Measurements from ENCODE around the gene CALML5. TPM values are rescaled to one million over a fixed set of nuclear protein-coding genes. Genes with fewer than 3 reads are reported as not detected.
"Not testable (repeated sequence)": the region's sequence is repeated elsewhere in the genome, so short reads cannot be mapped to it uniquely, and the experiment has no call there.

Gene CALML5
- total RNA-seq, 2 experiments from 2014 or later, result not detected

DNA sequence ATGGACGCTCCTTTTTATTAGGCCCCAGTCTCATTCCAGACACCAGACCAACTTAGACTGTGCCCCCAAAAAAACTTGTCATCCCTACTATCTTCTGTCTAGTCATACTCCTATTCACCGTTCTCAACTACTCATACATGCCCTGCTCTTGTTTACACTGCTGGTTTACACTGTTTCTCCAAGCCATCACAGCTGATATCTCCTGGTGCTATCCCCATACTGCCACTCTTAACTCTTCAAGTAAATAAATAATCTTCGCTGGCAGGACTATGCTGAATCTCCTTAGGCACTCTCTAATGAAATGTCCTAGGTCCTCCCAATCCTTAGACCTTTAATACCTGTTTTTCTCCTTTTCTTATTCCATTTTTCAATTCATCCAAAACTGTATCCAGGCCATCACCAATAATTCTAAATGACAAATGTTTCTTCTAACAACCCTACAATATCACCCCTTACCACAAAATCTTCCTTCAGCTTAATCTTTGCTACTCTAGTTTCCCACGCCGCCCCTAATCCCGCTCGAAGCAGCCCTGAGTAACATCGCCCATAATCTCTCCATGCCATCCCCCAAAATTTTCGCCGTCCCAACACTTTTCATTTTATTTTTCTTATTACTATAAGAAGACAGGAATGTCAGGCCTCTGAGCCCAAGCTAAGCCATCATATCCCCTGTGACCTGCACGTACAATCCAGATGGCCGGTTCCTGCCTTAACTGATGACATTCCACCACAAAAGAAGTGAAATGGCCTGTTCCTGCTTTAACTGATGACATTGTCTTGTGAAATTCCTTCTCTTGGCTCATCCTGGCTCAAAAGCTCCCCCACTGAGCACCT lies 23.2 kb downstream of the CALML5 start:
- H3K36me3 Mint-ChIP-seq (ENCODE audit: low read depth), result not testable (repeated sequence)

DNA sequence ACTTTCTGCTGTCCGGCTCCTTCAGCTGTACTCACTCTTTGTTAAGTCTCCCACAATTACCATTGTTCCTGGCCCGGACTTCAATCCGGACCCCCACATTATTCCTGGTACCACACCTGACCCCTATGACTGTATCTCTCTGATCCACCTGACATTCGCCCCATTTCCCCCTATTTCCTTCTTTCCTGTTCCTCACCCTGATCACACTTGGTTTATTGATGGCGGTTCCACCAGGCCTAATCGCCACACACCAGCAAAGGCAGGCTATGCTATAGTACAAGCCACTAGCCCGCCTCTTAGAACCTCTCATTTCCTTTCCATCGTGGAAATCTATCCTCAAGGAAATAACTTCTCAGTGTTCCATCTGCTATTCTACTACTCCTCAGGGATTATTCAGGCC lies 24.3 kb downstream of the CALML5 start:
- CTCF ChIA-PET, result interaction anchor here (0.9 kb wide), 1 partner anchor 14 kb away, joined by 3 read pairs; no protein-coding TSS in a partner anchor
- not testable (repeated sequence) for H3K9me3 Mint-ChIP-seq, H3K4me1 Mint-ChIP-seq

More for the DNA sequence above, 23.2 kb downstream of the CALML5 start:
- H3K4me3 Mint-ChIP-seq, POLR2A ChIA-PET, H3K4me1 Mint-ChIP-seq, H3K27ac Mint-ChIP-seq, H3K9me3 Mint-ChIP-seq, H3K27me3 Mint-ChIP-seq, DNase-seq, CTCF ChIA-PET: not testable (repeated sequence)

DNA sequence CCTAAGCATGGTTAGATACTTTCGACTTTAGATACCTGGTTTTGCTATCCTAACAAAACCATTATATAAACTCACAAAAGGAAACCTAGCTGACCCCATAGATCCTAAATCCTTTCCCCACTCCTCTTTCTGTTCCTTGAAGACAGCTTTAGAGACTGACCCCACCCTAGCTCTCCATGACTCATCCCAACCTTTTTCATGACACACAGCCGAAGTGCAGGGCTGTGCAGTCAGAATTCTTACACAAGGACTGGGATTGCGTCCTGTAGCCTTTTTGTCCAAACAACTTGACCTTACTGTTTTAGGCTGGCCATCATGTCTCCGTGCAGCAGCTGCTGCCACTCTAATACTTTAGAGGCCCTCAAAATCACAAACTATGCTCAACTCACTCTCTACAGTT lies 24.7 kb downstream of the CALML5 start:
- H3K36me3 Mint-ChIP-seq (ENCODE audit: low read depth); POLR2A ChIA-PET; H3K4me1 Mint-ChIP-seq; H3K27ac Mint-ChIP-seq; H3K4me3 Mint-ChIP-seq; H3K27me3 Mint-ChIP-seq; H3K9me3 Mint-ChIP-seq; DNase-seq: not testable (repeated sequence)
- CTCF ChIA-PET, result interaction anchor here (0.9 kb wide), 1 partner anchor 14 kb away, joined by 3 read pairs; no protein-coding TSS in a partner anchor

More for the DNA sequence above, 24.3 kb downstream of the CALML5 start:
- H3K36me3 Mint-ChIP-seq (ENCODE audit: low read depth); H3K27ac Mint-ChIP-seq; POLR2A ChIA-PET; DNase-seq; H3K27me3 Mint-ChIP-seq; H3K4me3 Mint-ChIP-seq: not testable (repeated sequence)

DNA sequence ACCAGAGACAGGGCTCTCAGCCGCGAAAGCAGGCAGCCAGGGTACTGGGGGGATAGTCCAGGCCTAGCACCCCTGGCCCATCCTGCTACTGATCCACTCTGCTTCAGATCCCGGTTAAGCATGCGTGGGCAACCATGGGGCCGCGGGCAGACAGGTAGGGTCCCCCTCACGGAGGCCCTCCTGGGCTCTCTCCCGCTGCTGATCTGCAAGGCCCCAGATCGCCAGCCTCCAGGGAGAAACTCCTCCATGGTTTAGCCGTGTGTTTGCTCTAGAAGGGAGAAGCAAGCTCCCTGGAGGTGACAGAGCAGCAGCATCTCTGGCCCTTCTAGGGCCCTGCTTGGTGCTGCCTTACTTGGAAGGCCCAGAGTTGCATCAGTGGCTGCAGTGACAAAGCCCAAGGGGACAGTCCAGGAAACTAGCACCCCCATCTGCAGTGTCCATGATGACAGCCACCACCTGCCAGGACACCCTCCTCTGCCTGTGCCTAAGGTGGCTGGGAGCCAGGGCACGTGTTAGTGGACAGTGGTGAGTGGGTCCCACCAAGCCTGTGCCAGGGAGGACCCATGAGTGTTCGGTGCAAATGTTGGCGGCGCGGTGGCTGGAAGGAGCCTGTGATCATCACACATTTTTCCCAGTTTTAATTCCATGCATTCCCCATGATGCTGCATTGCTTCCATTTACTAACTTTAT lies 29.2 kb downstream of the CALML5 start:
- ChIA-PET POLR2A (no interaction called here), CTCF (no interaction called here)
- no peak for DNase-seq
- H3K4me3 Mint-ChIP-seq, result no peak overlapping the region
- H3K27ac Mint-ChIP-seq, result no peak overlapping the region
- no peaks in the 10 kb centered on the region for H3K4me1 Mint-ChIP-seq
- peaks cover 2% of the 10 kb centered on the region for H3K27me3 Mint-ChIP-seq
- H3K9me3 Mint-ChIP-seq, result peaks cover 2% of the 10 kb centered on the region
- no peaks in the 10 kb centered on the region for H3K36me3 Mint-ChIP-seq (ENCODE audit: low read depth)

DNA sequence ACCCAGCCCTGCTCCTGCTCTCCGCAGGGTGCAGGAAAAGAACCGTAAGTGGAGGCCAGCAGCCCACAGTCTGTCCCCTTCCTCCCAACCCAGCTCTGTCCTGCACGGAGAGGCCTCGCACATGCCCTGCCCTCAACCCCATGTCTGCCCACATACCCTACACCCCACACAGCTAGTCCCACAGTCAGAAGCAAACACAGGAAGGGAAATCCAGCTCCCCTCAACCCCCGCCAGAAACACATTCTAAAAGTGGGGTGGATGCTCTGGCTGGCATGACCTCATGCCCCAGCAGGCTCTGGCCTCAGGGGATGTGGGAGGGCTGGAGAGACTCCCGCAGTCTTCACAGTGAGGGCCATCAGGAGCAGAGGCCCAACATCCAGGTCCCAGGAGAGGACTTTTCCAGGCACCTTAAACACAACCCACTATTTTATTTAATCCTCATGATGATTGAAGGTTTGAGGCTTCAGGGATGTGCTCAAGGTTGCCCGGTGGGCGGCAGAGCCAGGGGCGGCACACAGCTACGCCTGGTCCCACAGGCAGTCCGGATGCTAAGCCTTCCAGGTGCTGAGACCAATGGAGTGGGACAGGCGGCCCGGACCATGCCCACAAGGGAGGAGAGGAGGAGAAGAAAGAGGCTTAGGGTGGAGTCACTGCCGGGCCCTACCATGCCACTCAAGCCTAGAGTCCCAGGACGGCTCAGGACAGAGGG lies 29.9 kb downstream of the CALML5 start:
- no peaks in the 10 kb centered on the region for H3K4me1 Mint-ChIP-seq

DNA sequence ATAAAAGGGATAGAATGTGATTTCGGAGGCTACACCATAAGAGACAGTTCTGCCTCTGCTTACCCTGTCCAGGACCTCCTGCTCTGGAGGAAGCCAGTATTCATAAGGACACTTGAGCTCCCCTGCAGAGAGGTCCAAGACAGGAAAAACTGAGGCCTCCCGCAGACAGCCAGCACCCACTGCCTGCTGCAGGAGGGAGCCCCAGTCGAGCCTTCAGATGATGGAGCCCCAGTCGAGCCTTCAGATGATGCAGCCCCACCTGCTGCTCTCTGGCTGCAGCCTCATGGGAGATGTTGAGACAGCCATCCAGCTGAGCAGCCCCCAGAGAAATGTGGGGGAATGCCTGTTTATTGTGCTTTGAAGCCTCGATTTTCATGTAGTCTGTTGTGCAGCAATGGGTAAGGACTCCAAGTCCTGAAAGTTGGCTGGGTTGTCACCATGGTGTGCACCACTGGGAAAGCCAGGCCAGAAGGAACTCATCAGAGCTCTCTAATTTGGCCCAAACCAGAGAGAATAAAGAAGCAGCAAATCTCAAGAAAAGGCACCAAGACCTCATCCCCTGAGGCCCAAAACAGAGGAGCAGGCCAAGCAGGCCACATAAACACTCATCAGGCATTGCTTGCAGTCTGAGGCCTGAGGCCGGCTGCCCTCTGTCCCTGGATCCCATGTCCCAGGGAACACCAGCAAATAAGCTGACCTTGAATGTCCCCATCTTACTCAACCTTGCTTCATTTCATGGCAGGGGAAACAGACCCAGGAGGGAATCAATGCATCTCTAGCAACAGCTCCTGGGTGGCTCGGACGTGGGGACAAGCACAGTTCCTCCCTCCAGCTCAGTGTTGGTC lies 30.9 kb downstream of the CALML5 start:
- no peak overlapping the region for H3K27ac Mint-ChIP-seq
- DNase-seq, result no peak
- no peak overlapping the region for H3K4me3 Mint-ChIP-seq
- POLR2A ChIA-PET, result interaction anchor here (0.6 kb wide), 1 partner anchor 14 kb away, joined by 3 read pairs; no protein-coding TSS in a partner anchor
- no peaks in the 10 kb centered on the region for H3K36me3 Mint-ChIP-seq (ENCODE audit: low read depth)
- H3K4me1 Mint-ChIP-seq, result no peaks in the 10 kb centered on the region
- H3K27me3 Mint-ChIP-seq, result no peaks in the 10 kb centered on the region
- CTCF ChIA-PET, result interaction anchor here (0.6 kb wide), 1 partner anchor 116 kb away, joined by 3 read pairs; no protein-coding TSS in a partner anchor
- peaks cover 2% of the 10 kb centered on the region for H3K9me3 Mint-ChIP-seq

More for the DNA sequence above, 29.9 kb downstream of the CALML5 start:
- Mint-ChIP-seq H3K36me3 (ENCODE audit: low read depth) (no peaks in the 10 kb centered on the region), H3K27ac (no peak overlapping the region), H3K4me3 (no peak overlapping the region), H3K27me3 (peaks cover 2% of the 10 kb centered on the region), H3K9me3 (peaks cover 2% of the 10 kb centered on the region)
- CTCF ChIA-PET, result no interaction called here
- no peak for DNase-seq
- POLR2A ChIA-PET, result no interaction called here

DNA sequence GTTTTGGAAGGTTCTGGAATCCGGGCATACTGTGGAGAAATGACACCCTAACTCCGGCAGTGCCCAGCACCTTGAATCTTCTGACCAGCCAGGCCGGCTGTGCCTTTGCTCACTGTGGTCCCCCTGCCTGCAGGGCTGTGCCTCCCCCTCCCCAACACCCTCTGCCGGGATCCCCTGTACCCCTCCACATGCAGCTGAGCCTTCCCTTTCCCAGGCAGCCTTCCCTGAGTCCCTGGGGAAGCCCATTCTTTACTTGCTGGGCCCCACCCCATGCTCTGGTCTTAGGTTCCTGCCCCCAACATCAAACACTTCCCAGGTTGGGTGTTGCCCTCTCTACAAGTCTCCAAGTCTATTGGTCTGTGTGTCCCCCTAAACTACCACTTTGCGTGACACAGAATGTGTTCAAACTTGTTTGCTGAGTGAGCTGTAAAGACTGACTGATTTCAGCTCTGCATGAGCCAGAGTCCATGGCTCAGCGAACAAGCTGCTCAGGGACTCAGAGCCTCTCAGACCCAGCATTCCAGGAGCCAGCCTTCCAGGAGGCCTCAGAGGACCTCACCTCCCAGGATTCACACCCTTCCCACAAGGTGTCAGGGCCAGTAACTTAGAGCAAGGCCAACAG lies 31.6 kb downstream of the CALML5 start:
- no peaks in the 10 kb centered on the region for H3K36me3 Mint-ChIP-seq (ENCODE audit: low read depth)
- CTCF ChIA-PET, result interaction anchor here (0.9 kb wide), 1 partner anchor 156 kb away, joined by 5 read pairs; no protein-coding TSS in a partner anchor
- H3K4me3 Mint-ChIP-seq, result no peak overlapping the region
- no peaks in the 10 kb centered on the region for H3K4me1 Mint-ChIP-seq
- POLR2A ChIA-PET, result interaction anchor here (0.6 kb wide), 1 partner anchor 14 kb away, joined by 3 read pairs; no protein-coding TSS in a partner anchor
- peaks cover 2% of the 10 kb centered on the region for H3K9me3 Mint-ChIP-seq
- DNase-seq, result no peak
- H3K27me3 Mint-ChIP-seq, result no peaks in the 10 kb centered on the region
- no peak overlapping the region for H3K27ac Mint-ChIP-seq

DNA sequence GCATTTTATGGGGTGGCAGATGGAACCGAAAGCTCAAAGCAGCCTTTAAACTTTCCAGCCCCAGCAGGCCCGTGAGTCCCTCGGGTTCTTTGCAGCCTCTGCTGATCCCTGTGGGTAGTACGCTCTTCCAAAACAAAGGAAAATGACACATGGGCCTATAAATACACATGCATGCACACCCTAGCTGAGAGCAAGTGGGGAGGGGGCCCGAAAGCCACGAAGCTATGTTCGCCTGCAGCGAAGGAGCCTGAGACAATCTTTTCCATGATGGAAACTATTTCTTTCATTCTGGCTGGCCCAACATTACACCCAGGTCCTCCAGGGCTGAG lies 32.2 kb downstream of the CALML5 start:
- no peak for DNase-seq
- H3K27me3 Mint-ChIP-seq, result no peaks in the 10 kb centered on the region
- peaks cover 2% of the 10 kb centered on the region for H3K9me3 Mint-ChIP-seq
- H3K4me3 Mint-ChIP-seq, result no peak overlapping the region
- ChIA-PET POLR2A (no interaction called here), CTCF (interaction anchor here (0.9 kb wide), 1 partner anchor 156 kb away, joined by 5 read pairs; no protein-coding TSS in a partner anchor)
- H3K4me1 Mint-ChIP-seq, result no peaks in the 10 kb centered on the region
- no peak overlapping the region for H3K27ac Mint-ChIP-seq
- no peaks in the 10 kb centered on the region for H3K36me3 Mint-ChIP-seq (ENCODE audit: low read depth)

DNA sequence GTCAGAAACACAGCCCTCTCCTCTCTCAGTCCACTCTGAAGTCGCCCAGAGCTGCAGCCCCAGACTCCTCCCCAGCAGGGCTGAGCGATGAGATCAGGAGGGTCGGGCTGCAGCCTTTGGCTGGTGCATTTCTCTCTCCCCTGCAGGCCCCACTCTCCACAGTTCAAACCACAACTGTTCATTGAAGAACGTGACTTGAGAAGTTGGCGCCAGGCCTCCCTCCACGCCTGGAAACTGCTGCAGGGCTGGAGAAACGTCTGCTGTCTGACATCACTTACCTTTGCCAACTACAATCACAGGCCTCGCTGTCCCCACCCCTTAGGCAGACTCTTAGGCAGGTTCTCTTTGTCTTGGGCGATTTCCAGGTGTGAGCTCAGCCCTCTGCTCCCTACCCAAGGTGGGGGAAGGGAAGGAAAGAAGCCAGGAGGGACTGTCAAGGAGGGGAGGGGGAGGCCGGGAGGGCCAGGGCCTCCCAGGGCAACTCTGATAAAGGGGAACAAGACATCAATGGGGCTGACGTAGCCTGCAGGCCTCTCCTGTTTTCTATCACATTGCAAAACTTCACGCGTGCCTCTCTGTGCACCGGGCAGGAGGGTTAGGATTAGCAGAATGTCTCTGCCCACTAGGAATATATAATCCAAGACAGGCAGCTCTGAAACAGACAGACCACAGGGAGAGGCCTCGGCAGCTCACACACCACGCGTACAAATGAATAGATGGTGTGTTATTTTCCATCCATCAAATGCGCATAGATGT lies 32.7 kb downstream of the CALML5 start:
- no peak for DNase-seq
- POLR2A ChIA-PET, result no interaction called here
- H3K9me3 Mint-ChIP-seq, result peaks cover 2% of the 10 kb centered on the region
- no peaks in the 10 kb centered on the region for H3K4me1 Mint-ChIP-seq
- H3K4me3 Mint-ChIP-seq, result no peak overlapping the region
- H3K36me3 Mint-ChIP-seq (ENCODE audit: low read depth), result no peaks in the 10 kb centered on the region
- no peak overlapping the region for H3K27ac Mint-ChIP-seq
- no peaks in the 10 kb centered on the region for H3K27me3 Mint-ChIP-seq
- CTCF ChIA-PET, result interaction anchor here (0.9 kb wide), 1 partner anchor 157 kb away, joined by 5 read pairs; no protein-coding TSS in a partner anchor

DNA sequence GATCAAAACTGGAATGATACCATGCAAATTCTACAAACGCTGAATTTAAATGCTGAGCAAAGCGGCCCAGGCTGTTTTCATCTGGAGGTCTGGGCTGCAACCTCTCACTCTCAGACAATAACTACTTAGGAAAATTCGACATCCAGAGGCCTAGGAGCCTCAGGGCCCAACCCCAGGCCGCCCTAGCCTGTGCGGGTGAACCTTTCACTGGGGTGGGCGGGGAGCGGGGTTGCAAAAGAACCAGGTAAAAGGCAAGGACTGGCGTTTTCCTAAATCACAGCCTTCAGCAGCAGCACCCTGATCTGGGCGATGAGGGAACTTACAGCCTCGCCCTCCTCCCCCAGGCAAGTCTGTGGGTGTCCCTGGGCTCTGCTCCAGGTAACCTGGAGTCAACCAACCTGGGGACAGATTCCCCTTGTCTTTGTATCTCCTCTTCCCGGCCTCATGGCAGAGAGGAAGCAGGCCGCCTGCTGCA lies 33.4 kb downstream of the CALML5 start:
- ChIA-PET POLR2A (no interaction called here), CTCF (no interaction called here)
- DNase-seq, result no peak
- Mint-ChIP-seq H3K27ac (no peak overlapping the region), H3K4me3 (no peak overlapping the region), H3K9me3 (peaks cover 2% of the 10 kb centered on the region), H3K36me3 (ENCODE audit: low read depth) (no peaks in the 10 kb centered on the region), H3K4me1 (no peaks in the 10 kb centered on the region), H3K27me3 (no peaks in the 10 kb centered on the region)

DNA sequence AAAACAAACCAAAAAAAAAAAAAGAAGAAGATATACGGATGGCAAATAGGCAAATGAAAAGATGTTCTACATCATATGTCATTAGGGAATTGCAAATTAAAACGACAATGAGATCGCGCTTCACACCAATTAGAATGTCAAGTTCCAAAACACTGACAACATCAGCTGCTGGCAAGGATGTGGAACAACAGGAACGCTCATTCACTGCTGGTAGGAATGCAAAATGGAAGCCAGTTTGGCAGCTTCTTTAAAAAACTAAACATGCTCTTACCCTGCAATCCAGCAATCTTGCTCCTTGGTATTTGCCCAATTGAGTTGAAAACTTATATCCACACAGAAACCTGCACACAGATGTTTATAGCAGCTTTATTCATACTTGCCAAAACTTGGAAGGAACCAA lies 34.8 kb downstream of the CALML5 start:
- DNase-seq, result no peak
- H3K4me3 Mint-ChIP-seq, result no peak overlapping the region
- peaks cover 7% of the 10 kb centered on the region for H3K36me3 Mint-ChIP-seq (ENCODE audit: low read depth)
- no peak overlapping the region for H3K27ac Mint-ChIP-seq
- no peaks in the 10 kb centered on the region for H3K4me1 Mint-ChIP-seq
- peaks cover 2% of the 10 kb centered on the region for H3K9me3 Mint-ChIP-seq
- H3K27me3 Mint-ChIP-seq, result no peaks in the 10 kb centered on the region
- CTCF ChIA-PET, result no interaction called here
- POLR2A ChIA-PET, result no interaction called here
